HG03064 (cell line): ENCODE measurements around the gene RBM48.
"Not testable (repeated sequence)": the region's sequence is repeated elsewhere in the genome, so short reads cannot be mapped to it uniquely, and the experiment has no call there.

Source experiments
- ATAC-seq: cut with Tn5 transposase; IDR thresholded peaks from one replicate; pipeline ENCODE4 v1.9.1; 2021; ENCODE audit warnings: low read depth; ENCODE audit not compliant: unreplicated experiment

The RBM48 gene

DNA sequence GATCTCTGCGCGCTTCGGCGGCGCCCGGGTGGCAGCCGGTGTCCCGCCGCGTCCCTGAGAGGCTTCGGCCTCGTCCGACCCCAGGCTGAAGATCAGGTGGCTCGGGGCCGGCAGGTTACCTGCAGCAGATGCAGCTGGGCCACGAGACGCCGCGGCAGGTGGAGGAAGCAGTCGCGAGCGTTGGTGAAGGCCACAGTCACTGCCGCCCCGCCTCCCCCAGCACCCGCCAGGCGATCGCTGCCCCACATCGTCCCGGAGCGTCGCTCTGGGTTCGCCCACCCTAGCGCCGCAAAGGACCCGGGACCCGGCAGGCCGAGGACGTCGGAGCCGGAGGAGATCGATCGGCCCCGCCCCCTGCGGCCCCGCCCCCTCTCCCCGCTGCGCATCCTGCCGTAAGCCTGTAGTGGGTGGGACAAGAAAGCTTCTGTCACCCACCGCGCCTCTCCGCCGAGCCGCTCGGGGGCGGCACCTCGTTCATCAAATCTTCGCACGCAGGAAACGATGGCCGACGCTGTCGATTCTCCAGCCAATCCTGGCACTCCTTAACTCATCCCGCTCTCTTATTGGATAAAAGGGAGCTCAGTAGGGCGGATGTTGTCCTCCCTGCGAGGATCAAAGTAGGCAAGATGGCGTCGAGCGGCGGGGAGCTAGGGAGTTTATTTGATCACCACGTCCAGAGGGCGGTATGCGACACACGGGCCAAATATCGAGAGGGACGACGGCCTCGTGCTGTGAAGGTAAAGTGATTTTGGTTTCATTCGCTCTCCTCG, at the start of gene RBM48, which contains the start of gene PEX1:
Gene RBM48 (plus strand): TSS at position 608 of the 770 bp plus-strand sequence. CDS start 19 bp downstream, at position 627.
Gene PEX1 (minus strand): TSS at position 333 of the 770 bp plus-strand sequence. CDS start 85 bp downstream, at position 248.
- peak; percentile 92 for ATAC-seq

GRCh38 chr7:92479146-92479545, 49.4 kb upstream of the RBM48 start:
- not testable (repeated sequence) for ATAC-seq

DNA sequence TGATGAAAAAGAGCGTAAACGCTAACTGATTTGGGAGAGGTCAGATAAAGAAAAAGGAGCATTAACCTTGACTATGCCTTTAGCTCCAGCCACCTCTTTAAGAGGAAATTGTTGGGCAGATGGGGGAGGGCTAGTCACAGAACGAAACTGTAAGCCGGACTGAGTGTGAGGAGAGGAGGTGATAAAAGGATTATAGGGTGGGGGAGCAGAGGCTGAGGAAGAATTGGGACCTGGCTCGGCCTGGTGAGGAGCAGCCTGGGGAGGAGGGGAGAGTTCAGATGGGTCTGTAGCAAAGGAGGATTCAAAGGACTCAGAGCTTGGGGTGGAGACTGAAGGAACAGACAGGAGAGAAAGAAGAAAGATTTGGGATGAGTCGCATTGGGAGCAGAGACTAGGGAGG, 45.0 kb upstream of the RBM48 start:
- not testable (repeated sequence) for ATAC-seq

GRCh38 chr7:92484226-92484625, 44.4 kb upstream of the RBM48 start:
- not testable (repeated sequence) for ATAC-seq

DNA sequence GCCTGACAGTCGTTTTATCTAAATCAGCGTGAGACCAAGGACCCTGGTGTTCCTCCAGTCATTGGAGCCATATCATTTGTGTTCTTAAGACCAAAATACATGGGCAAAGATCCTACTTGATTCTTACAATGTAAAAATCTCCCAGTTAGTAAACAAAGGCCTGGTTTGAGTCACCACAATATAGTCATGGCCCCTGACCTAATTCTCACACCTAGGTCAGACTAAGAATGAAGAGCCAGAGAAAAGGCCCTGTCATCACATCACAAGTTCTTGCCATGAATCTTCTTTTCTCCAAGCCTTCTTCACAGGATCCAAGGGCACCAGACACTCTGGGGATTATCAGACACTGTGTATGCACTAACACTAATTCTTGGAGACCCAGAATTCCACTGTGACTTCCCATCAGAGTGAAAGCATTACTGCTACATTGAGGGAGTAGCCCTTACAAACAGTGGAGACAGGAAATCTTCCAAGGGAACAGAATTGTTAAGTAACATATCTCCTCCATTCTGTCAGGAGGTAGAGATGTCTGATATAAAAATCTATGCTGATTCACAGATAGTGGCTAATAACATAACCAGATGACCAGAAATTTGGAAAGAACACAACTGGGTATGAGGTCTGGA, 43.2 kb upstream of the RBM48 start:
- no peak for ATAC-seq

GRCh38 chr7:92485974-92486373, 42.6 kb upstream of the RBM48 start:
- no peak for ATAC-seq

- no peak for ATAC-seq
Measured at GRCh38 chr7:92487804-92488203, 40.8 kb upstream of the RBM48 start.

GRCh38 chr7:92489634-92490033, 39.0 kb upstream of the RBM48 start:
- no peak for ATAC-seq

- no peak for ATAC-seq
Measured at GRCh38 chr7:92496876-92497275, 31.7 kb upstream of the RBM48 start.

- ATAC-seq: no peak
Measured at GRCh38 chr7:92498557-92498956, 30.0 kb upstream of the RBM48 start.

GRCh38 chr7:92503767-92504166, 24.8 kb upstream of the RBM48 start:
- no peak for ATAC-seq

DNA sequence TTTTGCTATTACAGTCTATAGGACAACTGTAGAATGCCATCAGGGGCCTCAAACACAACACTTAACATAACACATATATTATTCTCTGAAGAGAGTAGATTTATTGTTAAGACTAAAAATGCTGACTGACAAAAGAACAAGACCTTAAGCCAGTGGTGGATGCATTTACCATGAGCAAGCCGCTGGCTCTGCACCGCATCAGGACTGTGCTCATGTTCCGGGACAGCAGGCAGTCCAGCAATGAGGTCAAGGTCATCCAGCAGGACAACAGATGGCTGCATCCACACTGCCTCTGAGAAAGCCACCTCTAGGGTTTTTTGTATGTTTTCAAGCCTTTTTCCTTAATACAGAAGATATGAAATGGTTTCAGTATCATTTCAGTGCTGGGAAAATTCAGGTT, 24.0 kb upstream of the RBM48 start:
- ATAC-seq: no peak

- ATAC-seq: no peak
Measured at GRCh38 chr7:92506363-92506762, 22.2 kb upstream of the RBM48 start.

DNA sequence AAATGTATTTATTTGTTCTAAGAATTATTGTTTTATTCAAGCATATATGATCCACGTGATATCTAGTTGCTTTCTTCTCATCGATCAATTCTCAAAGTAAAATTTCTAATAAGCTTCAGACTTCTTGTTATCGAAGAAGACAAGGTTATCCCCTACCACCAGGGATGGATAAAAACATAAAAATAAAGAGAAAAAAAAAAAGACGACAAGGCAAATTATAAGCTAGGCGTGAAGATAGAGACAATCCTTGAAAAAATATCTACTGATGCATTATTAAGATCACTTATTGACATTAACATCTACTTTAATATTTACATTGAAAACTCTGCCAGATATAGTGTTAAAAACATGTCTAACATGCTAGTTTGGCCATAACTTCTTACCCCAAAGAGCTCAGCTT, 19.6 kb upstream of the RBM48 start:
- no peak for ATAC-seq

- ATAC-seq: no peak
Measured at GRCh38 chr7:92513167-92513902, 15.3 kb upstream of the RBM48 start.

DNA sequence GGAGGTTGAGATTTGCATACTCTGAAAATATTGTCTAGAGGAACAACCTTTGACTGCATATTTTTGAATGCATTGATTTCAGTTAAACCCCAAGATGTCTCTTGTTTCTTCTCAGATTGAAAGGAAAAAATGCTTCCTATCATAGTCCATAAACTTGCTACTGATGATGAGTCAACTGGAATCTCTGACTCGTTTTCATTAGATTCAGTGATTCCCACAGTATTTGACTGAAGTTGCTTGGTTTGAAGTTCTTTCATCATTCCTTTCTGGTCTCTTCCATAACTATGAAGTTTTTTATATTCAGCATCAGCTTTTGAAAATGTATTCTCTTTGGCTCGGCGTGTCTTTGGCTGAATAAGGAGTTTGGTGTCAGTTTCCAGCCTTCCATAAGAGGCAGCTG, 11.0 kb upstream of the RBM48 start:
- ATAC-seq: no peak

GRCh38 chr7:92520024-92520423, 8.6 kb upstream of the RBM48 start:
- no peak for ATAC-seq

DNA sequence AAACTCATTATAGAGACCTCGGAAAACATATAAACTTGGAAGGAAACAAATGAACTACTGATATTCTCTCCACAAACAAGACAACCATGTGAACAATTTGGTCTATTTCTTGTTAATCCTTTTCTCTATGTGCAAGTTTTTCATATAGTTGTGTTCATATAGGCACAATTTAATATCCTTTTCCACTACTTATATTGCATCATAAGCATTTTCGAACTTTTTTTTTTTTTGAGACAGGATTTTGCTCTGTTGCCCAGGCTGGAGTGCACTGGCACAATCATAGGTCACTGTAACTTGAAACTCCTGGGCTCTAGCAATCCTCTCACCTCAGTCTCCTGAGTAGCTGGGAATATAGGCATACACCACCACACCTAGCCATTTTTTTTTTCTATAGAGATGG, 5.5 kb upstream of the RBM48 start:
- ATAC-seq: no peak

DNA sequence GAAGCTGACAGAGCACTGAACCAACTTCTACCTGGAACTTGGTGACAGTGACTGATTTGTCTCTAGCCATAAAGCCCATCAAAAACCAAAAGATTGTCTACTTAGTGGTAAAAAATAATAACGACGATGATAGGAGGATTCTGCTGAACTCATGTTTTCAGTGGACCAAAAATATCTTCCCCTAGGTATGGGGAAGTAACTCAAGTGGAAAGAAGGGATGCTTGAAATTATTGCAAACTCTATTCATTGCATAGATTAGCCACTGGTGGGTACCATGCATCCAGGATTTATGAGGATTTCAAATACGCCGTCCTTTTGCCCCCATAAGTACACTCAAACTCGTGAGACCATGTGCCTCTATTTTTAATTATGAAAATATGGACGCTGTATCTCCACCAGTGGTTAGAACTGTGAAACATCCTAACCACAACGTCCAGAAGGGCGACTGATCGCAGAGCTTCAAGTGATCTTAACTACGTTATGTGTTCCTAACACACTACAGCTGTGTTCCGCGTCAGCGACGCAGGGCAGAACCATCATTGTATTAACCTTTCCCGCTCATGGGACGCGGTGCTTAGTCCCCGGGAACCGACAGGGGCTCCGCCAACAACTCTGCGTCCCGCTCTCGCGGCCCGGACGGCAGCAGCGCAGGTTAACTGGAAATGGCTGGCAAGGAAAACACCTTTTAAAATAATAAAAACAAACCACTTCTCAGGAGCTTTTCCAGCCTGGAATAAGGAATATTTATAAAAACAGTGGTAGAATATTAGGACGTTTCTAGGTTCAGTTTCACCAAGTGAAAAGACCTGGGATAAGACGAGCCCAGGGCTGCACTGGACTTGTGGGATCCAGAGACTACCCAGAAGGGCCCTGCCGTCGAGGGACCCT, 1.1 kb upstream of the RBM48 start:
- peak; percentile 30 for ATAC-seq

DNA sequence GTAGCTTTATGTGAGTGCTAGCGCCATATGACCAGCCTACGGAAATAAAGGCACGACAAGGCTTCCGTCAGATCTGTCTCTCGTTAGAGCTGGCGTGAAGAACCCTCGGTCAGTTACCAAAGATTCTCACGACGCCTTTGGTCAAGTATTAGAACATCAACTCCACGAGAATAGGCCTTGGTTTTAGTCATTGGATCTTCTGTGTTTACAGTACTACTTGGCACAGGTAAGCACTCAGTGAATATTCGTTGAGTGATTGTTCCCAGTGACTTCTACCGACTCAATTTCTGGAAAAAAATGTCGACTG, 316 bp downstream of the RBM48 start:
- ATAC-seq: no peak

- no peak for ATAC-seq
Measured at GRCh38 chr7:92534572-92534971, 6.0 kb downstream of the RBM48 start.
